GM18951 (cell line): ENCODE measurements around the gene NOSTRIN.

Experiments used
- POLR2A ChIP-seq: IDR thresholded peaks from 4 replicates; pipeline ENCODE4 v1.6.1; 2011; ENCODE audit warnings: mild to moderate bottlenecking; ENCODE audit not compliant: insufficient read length, insufficient read depth; ENCODE audit errors: extremely low read depth
- in situ Hi-C: fragments of 300-500 bp; cut with MboI; formaldehyde crosslinking; loops from one replicate; pipeline ENCODE4 v1.12.0; 2022; ENCODE audit warnings: low sequenced_read_pairs, mixed read lengths, inconsistent platforms; ENCODE audit not compliant: unreplicated experiment

NOSTRIN gene

GRCh38 chr2:168913495-168913894 is 111.1 kb downstream of the NOSTRIN start:
- TF ChIP-seq POLR2A = no peak
- in situ Hi-C loops = loop anchor here (10.0 kb wide), 1 partner anchor 569 kb away; no protein-coding TSS in a partner anchor
